Measurements from ENCODE around the gene MIAT. TPM values are rescaled to one million over a fixed set of nuclear protein-coding genes. Genes with fewer than 3 reads are reported as not detected.

Gene MIAT
- total RNA-seq, 2 donors from 2014 or later, result 1.2 to 4.4 TPM

GRCh38 chr22:26707090-26707489 is 49.7 kb downstream of the MIAT start:
- Histone ChIP-seq H3K9me3 (ENCODE audit: control insufficient read depth, low read length) (peaks cover 21% of the 10 kb centered on the region), H3K27me3 (ENCODE audit: control insufficient read depth, insufficient read depth, low read length, poor library complexity, severe bottlenecking) (no peaks in the 10 kb centered on the region), H3K36me3 (ENCODE audit: control insufficient read depth, insufficient read depth, low read length) (peaks cover 4% of the 10 kb centered on the region), H3K9ac (ENCODE audit: extremely low read depth, low read length, poor library complexity, severe bottlenecking) (no peak overlapping the region), H3K27ac (ENCODE audit: low read depth, low read length) (no peak overlapping the region), H3K4me1 (ENCODE audit: control insufficient read depth, insufficient read depth, low read length) (no peaks in the 10 kb centered on the region), H3K4me3 (ENCODE audit: low read length) (no peak overlapping the region)
- H3K27ac Mint-ChIP-seq, result no peak overlapping the region
- 90% methylated on average over 2 of the region's 2 CpGs; no CpG with 5 or more reads in 1 of the 2 experiments for WGBS, 2 experiments (ENCODE audit: insufficient coverage in 1 of 2, insufficient read length in 1 of 2)
- peaks cover 35% of the 10 kb centered on the region for H3K36me3 Mint-ChIP-seq (ENCODE audit: low read depth)
- DNase-seq, result no peak
- no peaks in the 10 kb centered on the region for H3K27me3 Mint-ChIP-seq (ENCODE audit: insufficient read depth)
- peaks cover 22% of the 10 kb centered on the region for H3K9me3 Mint-ChIP-seq
- H3K4me3 Mint-ChIP-seq, result no peak overlapping the region
- peaks cover 4% of the 10 kb centered on the region for H3K4me1 Mint-ChIP-seq
- no peak for TF ChIP-seq CTCF (conservative IDR thresholded peaks at IDR 0.05)

- WGBS, 2 experiments (ENCODE audit: insufficient coverage in 1 of 2, insufficient read length in 1 of 2), result 92% methylated on average over 1 to 2 of the region's 2 CpGs
- H3K4me3 Mint-ChIP-seq, result no peak overlapping the region
- H3K27me3 ChIP-seq (ENCODE audit: control insufficient read depth, insufficient read depth, low read length, poor library complexity, severe bottlenecking), result no peaks in the 10 kb centered on the region
- peaks cover 4% of the 10 kb centered on the region for H3K4me1 Mint-ChIP-seq
- H3K27ac ChIP-seq (ENCODE audit: low read depth, low read length), result no peak overlapping the region
- H3K4me3 ChIP-seq (ENCODE audit: low read length), result no peak overlapping the region
- no peaks in the 10 kb centered on the region for H3K27me3 Mint-ChIP-seq (ENCODE audit: insufficient read depth)
- H3K36me3 Mint-ChIP-seq (ENCODE audit: low read depth), result peaks cover 35% of the 10 kb centered on the region
- no peak overlapping the region for H3K9ac ChIP-seq (ENCODE audit: extremely low read depth, low read length, poor library complexity, severe bottlenecking)
- peaks cover 4% of the 10 kb centered on the region for H3K36me3 ChIP-seq (ENCODE audit: control insufficient read depth, insufficient read depth, low read length)
- DNase-seq, result no peak
- H3K4me1 ChIP-seq (ENCODE audit: control insufficient read depth, insufficient read depth, low read length), result no peaks in the 10 kb centered on the region
- no peak for TF ChIP-seq CTCF (conservative IDR thresholded peaks at IDR 0.05)
- H3K9me3 ChIP-seq (ENCODE audit: control insufficient read depth, low read length), result peaks cover 18% of the 10 kb centered on the region
- no peak overlapping the region for H3K27ac Mint-ChIP-seq
- H3K9me3 Mint-ChIP-seq, result peaks cover 22% of the 10 kb centered on the region
Observed at GRCh38 chr22:26707581-26707980, 50.2 kb downstream of the MIAT start.

- Mint-ChIP-seq H3K36me3 (ENCODE audit: low read depth) (peaks cover 29% of the 10 kb centered on the region), H3K27ac (no peak overlapping the region), H3K27me3 (ENCODE audit: insufficient read depth) (no peaks in the 10 kb centered on the region), H3K4me3 (no peak overlapping the region), H3K4me1 (peaks cover 5% of the 10 kb centered on the region), H3K9me3 (peaks cover 22% of the 10 kb centered on the region)
- no peaks in the 10 kb centered on the region for H3K4me1 ChIP-seq (ENCODE audit: control insufficient read depth, insufficient read depth, low read length)
- no peak for DNase-seq
- no peak overlapping the region for H3K9ac ChIP-seq (ENCODE audit: extremely low read depth, low read length, poor library complexity, severe bottlenecking)
- H3K9me3 ChIP-seq (ENCODE audit: control insufficient read depth, low read length), result peaks cover 17% of the 10 kb centered on the region
- H3K27me3 ChIP-seq (ENCODE audit: control insufficient read depth, insufficient read depth, low read length, poor library complexity, severe bottlenecking), result no peaks in the 10 kb centered on the region
- H3K4me3 ChIP-seq (ENCODE audit: low read length), result no peak overlapping the region
- 76 to 81% methylated on average over 6 to 7 of the region's 7 CpGs for WGBS, 2 experiments (ENCODE audit: insufficient coverage in 1 of 2, insufficient read length in 1 of 2)
- TF ChIP-seq CTCF (conservative IDR thresholded peaks at IDR 0.05), result no peak
- no peak overlapping the region for H3K27ac ChIP-seq (ENCODE audit: low read depth, low read length)
- H3K36me3 ChIP-seq (ENCODE audit: control insufficient read depth, insufficient read depth, low read length), result peaks cover 4% of the 10 kb centered on the region
Observed at GRCh38 chr22:26708256-26709009, 51.0 kb downstream of the MIAT start.
